HG03342 (cell line): ENCODE data around the gene TRAPPC13.
"Not testable (repeated sequence)": the region's sequence is repeated elsewhere in the genome, so short reads cannot be mapped to it uniquely, and the experiment has no call there.

ENCODE experiments used
- ATAC-seq: cut with Tn5 transposase; IDR thresholded peaks from one replicate; pipeline ENCODE4 v1.9.1; 2021; ENCODE audit warnings: mild to moderate bottlenecking, moderate library complexity; ENCODE audit not compliant: unreplicated experiment

Gene TRAPPC13

DNA sequence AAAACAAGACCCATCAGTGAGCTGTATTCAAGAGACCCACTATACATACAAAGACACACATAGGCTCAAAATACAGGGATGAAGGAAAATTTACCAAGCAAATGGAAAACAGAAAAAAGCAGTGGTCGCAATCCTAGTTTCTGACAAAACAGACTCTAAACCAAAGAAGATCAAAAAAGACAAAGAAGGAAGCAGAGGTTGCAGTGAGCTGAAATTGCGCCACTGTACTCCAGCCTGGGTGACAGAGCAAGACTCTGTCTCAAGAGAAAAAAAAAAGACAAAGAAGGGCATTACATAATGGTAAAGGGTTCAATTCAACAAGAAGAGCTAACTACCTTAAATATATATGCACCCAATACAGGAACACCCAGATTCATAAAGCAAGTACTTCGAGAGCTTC is 51.2 kb downstream of the TRAPPC13 start:
- not testable (repeated sequence) for ATAC-seq

DNA sequence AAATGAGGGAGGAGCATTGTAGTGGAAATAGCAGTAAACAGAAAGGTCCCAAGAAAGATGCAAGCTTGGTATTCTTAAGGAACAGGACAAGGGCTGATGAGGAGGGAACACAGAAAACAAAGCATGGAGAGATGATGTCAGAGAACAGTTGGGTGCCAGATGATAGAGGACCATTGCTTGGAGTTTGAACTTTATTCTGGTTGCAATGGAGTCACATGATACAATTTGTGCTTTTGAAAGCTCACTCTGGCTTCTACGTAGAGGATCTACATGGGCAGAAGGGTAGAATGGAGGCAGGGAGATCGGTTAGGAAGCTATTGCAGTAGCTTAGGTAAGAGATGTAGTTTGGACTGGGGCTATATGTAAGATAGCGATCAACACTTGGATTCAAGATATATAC is 57.3 kb downstream of the TRAPPC13 start:
- no peak for ATAC-seq

DNA sequence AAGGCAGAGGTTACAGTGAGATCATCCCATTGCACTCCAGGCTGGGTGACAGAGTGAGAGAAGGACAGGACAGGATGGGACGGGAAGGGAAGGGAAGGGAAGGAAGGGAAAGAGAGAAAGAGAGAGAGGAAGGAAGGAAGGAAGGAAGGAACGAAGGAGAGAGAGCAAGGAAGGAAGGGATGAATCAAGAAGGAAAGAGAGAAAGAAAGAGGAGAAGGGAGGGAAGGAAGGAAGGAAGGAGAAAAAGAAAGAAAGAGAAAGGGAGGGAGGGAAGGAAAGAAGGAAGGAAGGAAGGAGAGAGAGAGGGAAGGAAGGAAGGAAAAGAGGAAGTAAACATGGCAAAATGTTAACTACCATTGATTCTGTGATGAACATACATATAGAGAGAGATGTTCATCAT is 68.3 kb downstream of the TRAPPC13 start:
- ATAC-seq, result no peak

DNA sequence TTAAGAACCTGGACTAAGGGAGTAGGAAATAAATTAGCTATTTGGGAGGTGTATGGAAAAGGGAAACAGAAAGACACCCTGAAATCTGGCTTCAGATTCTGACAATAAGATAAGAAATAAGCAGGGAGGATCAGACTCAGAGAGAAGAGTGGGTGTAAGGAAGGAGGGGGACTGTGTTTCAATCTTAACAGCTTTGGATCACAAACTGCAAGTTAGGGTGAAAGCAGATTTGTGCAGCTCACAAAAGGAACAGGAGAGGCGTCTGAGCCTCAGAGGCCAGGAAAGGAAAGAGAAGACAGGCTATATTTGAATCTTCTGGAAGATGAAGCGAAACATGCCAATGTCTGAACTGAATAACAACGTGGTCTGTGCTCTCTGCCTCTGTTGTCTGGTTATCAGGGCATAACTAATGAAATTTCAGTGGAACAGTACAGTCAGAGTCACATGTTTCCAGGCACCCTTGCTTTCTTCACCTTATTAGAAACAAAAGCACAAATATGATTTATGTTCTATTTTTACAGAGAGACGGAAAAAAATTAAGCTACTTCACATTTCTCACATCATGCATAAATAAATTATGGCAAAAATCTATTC is 70.4 kb downstream of the TRAPPC13 start:
- ATAC-seq, result no peak

DNA sequence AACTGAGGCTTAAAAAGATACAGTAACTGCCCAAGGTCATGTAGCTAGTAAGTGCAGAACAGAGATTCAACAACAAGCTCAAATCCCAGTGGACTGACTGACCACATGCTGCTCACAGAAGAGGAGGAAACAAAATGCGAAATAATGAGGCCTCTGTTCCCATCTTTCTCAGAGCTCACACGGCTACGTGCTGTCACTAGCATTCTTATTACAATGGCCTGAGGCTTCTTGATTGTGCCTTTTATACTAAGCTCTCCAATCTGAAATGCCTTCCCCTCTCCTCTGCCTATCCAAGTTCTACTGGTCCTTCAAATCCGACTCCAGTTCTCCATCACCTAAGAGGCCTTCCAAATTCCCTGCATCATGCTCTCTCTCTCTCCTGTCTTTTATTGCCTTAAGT is 71.1 kb downstream of the TRAPPC13 start:
- no peak for ATAC-seq

DNA sequence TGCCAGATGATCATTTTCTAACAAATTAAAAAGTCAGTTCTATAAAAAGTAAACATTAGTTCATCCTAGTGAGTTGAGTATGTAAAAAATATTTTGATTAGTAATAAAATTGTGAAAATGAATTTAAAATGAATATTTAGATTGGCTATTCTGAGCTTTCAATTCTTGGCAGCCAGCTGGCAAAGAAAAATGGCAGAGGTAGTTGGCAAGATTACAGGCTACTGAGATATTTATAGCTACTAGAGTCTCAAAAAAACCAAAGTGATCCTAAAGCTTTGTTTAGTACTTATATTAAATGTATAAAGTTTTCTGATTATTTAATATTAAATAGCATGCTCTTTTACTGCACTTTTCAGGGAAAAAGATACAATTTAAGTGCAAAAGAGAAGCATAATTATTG is 72.1 kb downstream of the TRAPPC13 start:
- no peak for ATAC-seq

DNA sequence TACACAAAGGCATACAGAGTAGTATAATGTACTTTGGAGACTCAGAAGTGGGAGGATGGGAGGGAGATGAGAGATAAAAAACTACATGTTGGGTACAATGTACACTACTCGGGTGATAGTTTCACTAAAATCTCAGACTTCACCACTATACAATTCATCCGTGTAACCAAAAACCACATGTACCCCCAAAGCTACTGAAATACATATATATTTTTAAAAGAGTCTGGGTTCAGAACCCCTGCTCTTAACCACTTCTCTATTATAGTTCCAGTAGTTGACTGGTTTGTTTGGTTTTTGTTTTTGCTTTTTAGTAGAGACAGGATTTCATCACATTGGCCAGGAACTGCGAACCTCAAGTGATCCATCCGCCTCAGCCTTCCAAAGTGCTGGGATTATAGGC is 74.5 kb downstream of the TRAPPC13 start:
- peak; percentile 74 for ATAC-seq

DNA sequence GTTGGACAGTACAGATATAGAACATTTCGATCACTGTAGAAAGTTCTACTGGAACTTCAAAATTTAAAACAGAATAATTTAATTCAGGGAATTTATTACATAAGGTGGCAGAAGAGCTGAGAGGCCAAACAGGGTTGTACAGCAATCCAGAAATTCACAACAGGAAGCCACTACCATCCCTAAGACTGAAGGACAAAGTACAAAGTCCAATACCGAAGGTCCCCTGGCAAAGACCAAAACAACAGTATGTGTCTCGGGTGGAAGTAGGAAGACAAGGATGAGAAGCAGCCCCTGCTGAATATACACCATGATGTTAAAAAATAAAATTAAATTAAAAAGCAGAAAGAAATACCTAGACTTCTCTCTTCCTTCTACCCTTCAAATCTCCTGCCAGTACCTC is 77.2 kb downstream of the TRAPPC13 start:
- no peak for ATAC-seq

DNA sequence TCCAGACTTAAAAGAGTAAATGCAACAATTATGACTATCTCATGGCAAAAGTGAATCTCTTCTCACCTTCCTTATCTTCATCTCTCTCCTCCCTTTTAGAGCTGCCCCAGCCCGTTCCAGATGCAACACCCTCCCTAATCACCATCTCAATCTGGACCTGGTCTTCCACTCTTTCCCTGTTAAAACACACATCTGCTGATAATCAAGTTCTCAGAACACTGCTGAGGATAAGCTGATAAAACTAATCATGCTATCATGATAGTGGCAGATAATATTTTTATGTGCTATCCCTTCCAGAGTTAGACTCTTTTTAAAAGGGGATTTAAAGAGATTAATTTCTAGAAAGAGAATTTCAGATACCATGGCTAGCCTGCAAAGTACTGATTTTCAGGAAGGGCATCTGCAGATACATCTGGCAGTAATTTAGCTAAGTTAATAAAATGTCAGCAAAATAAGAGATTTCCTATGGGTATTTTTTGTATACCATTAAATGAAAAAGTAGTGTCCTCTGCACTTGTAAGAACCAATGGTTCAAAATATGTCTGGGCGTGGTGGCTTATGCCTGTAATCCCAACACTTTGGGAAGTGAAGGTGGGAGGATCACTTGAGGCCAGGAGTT is 79.9 kb downstream of the TRAPPC13 start:
- ATAC-seq, result no peak

DNA sequence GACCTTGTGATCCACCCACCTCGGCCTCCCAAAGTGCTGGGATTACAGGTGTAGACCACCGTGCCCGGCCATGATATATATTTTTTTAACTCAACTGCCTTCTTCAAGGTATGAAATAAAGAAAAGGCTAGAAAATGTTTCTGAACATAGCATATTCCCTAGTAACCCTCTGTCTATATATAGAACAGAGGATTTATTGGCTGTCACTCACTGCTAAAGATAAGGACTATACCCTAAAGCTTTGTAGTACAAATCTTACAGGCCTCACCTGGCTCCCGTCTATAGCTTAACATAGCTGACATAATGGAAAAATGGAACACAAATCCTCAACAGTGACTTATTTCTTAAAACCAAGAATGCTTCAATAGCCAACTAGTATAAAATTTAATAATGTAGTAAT is 82.8 kb downstream of the TRAPPC13 start:
- ATAC-seq, result no peak

DNA sequence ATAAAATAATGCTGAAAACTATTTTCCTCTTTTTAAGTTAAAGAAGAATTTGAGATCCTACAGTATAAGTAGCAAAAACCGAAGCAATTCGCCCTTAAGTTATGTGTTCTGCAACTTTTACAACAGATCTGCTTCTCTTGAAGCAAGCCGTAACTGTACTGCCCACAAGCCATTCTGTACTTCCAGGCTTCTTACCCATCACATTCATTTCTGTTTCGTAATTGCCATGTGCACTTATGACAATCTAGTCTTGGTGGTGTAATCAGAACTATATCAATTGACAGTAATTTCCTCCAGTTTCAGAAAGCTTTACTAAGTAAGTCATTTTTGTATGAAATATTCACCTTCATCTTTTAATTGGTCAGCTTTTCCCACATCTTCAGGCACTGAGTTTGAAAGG is 83.3 kb downstream of the TRAPPC13 start:
- no peak for ATAC-seq
